Measurements from ENCODE around the gene DACT2. TPM values are rescaled to one million over a fixed set of nuclear protein-coding genes. Genes with fewer than 3 reads are reported as not detected.

Gene DACT2
- total RNA-seq, 2 donors from 2014 or later = 4.9 to 5.4 TPM

DNA sequence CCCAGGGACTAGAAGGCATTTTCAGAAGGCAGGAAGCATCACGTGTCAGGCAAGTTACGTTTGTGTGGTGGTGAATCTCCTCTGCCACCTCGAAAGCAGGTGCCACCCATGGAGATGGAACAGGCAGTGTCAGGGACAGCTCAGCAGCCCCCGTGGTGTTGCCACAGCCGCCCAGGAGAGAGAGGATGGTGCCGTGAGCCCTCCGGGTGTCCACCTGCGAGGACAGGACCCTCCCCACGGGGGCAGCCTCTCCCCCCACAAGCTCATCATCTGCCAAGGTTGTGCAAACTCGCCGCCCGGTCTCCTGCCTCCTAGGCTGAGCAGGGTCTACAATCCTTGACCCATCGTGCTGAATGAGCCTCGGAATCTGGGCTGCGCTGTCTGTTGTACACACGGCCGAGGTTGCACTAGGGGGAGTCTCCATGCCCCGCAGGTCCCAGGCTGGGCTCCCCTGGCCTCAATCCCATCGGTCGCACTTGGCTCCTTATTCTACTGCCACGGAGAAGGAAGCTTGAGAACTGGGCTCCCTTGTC, 40.1 kb downstream of the DACT2 start:
- TF ChIP-seq, protein P1, sequence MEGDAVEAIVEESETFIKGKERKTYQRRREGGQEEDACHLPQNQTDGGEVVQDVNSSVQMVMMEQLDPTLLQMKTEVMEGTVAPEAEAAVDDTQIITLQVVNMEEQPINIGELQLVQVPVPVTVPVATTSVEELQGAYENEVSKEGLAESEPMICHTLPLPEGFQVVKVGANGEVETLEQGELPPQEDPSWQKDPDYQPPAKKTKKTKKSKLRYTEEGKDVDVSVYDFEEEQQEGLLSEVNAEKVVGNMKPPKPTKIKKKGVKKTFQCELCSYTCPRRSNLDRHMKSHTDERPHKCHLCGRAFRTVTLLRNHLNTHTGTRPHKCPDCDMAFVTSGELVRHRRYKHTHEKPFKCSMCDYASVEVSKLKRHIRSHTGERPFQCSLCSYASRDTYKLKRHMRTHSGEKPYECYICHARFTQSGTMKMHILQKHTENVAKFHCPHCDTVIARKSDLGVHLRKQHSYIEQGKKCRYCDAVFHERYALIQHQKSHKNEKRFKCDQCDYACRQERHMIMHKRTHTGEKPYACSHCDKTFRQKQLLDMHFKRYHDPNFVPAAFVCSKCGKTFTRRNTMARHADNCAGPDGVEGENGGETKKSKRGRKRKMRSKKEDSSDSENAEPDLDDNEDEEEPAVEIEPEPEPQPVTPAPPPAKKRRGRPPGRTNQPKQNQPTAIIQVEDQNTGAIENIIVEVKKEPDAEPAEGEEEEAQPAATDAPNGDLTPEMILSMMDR (IDR thresholded peaks at IDR 0.05) = no peak
- TF ChIP-seq POLR2A (IDR thresholded peaks at IDR 0.05) = no peak
- no peak for DNase-seq
- H3K9me3 ChIP-seq = no peaks in the 10 kb centered on the region
- H3K4me3 ChIP-seq = no peak overlapping the region
- H3K36me3 ChIP-seq (replicated peaks in 1 of 2; ENCODE audit: insufficient read depth in 1 of 2, low read depth in 2 of 2) = no peaks in the 10 kb centered on the region
- H3K27me3 ChIP-seq = no peaks in the 10 kb centered on the region
- H3K27ac ChIP-seq = no peak overlapping the region
- H3K4me1 ChIP-seq = peaks cover 26% of the 10 kb centered on the region
- no peak for ATAC-seq
- WGBS, 2 donors = 86 to 89% methylated on average over 8 to 19 of the region's 21 CpGs
- intact Hi-C loops (cut with DNase I) = no loop called here

DNA sequence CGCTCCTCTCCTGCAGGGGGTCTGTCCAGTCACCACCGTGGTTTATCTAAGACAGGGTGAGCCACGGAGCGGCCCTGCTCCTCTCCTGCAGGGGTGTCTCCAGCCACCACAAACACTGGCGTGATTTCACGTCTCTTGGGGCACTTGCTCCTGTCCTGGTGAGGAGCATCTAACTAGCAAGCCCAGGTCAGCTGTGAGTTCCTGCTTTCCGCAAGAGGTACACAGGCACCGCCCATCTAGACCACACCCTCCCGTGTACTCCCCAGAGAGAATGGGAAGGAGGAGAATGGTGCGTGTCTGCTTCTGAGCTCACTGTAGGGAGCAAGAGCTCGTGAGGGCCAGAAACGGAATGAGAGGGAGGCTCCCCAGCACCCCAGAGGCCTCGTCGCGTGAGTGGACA, 40.7 kb downstream of the DACT2 start:
- WGBS, 2 donors = 87 to 91% methylated on average over 13 of the region's 15 CpGs
- intact Hi-C loops (cut with DNase I) = no loop called here

GRCh38 chr6:168277274-168277669, 42.3 kb downstream of the DACT2 start:
- DNase-seq = peak; percentile 80 to 93 (median 92)
- H3K27ac ChIP-seq = peak overlapping the region; percentile 25 to 74 (median 51)
- no peaks in the 10 kb centered on the region for H3K9me3 ChIP-seq
- 24 to 37% methylated on average over 14 of the region's 14 CpGs for WGBS, 2 donors
- H3K27me3 ChIP-seq = no peaks in the 10 kb centered on the region
- ATAC-seq = peak; percentile 83
- TF ChIP-seq, protein P1 (IDR thresholded peaks at IDR 0.05) = peak in 4 of 7 experiments; percentile 46 to 53 (median 49)
- peak in 1 of 3 donors; percentile 9 for TF ChIP-seq POLR2A (IDR thresholded peaks at IDR 0.05)
- H3K36me3 ChIP-seq (replicated peaks in 1 of 2; ENCODE audit: insufficient read depth in 1 of 2, low read depth in 2 of 2) = no peaks in the 10 kb centered on the region
- peaks cover 37% of the 10 kb centered on the region for H3K4me1 ChIP-seq
- intact Hi-C loops (cut with DNase I) = no loop called here
- H3K4me3 ChIP-seq = no peak overlapping the region

More for the DNA sequence above, 40.7 kb downstream of the DACT2 start:
- no peaks in the 10 kb centered on the region for H3K27me3 ChIP-seq
- H3K27ac ChIP-seq = no peak overlapping the region
- ATAC-seq (no peak), DNase-seq (no peak)
- H3K4me1 ChIP-seq = peaks cover 30% of the 10 kb centered on the region
- no peak overlapping the region for H3K4me3 ChIP-seq
- H3K9me3 ChIP-seq = no peaks in the 10 kb centered on the region
- TF ChIP-seq, protein P1 (IDR thresholded peaks at IDR 0.05) = no peak
- no peak for TF ChIP-seq POLR2A (IDR thresholded peaks at IDR 0.05)
- H3K36me3 ChIP-seq (replicated peaks in 1 of 2; ENCODE audit: insufficient read depth in 1 of 2, low read depth in 2 of 2) = no peaks in the 10 kb centered on the region

GRCh38 chr6:168276576-168277273, 42.9 kb downstream of the DACT2 start:
- 93% methylated on average over 32 of the region's 32 CpGs for WGBS, 2 donors

More at GRCh38 chr6:168276576-168277273, 42.9 kb downstream of the DACT2 start:
- no peaks in the 10 kb centered on the region for H3K36me3 ChIP-seq (replicated peaks in 1 of 2; ENCODE audit: insufficient read depth in 1 of 2, low read depth in 2 of 2)
- H3K4me1 ChIP-seq = peaks cover 37% of the 10 kb centered on the region
- H3K4me3 ChIP-seq = no peak overlapping the region
- no peaks in the 10 kb centered on the region for H3K9me3 ChIP-seq
- DNase-seq (no peak), ATAC-seq (no peak)
- intact Hi-C loops (cut with DNase I) = no loop called here
- TF ChIP-seq, protein P1 (IDR thresholded peaks at IDR 0.05) = no peak
- no peak for TF ChIP-seq POLR2A (IDR thresholded peaks at IDR 0.05)
- peak overlapping the region; percentile 25 to 74 (median 51) for H3K27ac ChIP-seq
- no peaks in the 10 kb centered on the region for H3K27me3 ChIP-seq

Data from body of pancreas (tissue), 4 donors.